Left lung (tissue), 10 donors: ENCODE measurements around the gene NRXN2. TPM values are rescaled to one million over a fixed set of nuclear protein-coding genes. Genes with fewer than 3 reads are reported as not detected.

Source experiments
- ATAC-seq: fragments of 200-7000 bp; cut with Tn5 transposase; one replicate; pipeline ENCODE4 v1.9.1; 2020; ENCODE audit warnings: moderate library complexity
- DNase-seq, 4 donors: peaks; one replicate each; pipeline ENCODE4 v3.0.0-alpha.2; 2013 to 2020
- H3K27ac ChIP-seq, 2 donors: fragments of 200-600 bp; sonication (generic) in 1 of 2; one replicate each; pipeline versions ENCODE4 v1.5.0 to v1.8.0; 2020 to 2021
- H3K27me3 ChIP-seq, 2 donors: fragments of 200-600 bp; sonication (generic) in 1 of 2; one replicate each; pipeline versions ENCODE4 v1.5.0 to v1.8.0; 2020 to 2021
- H3K36me3 ChIP-seq, 2 donors: fragments of 200-600 bp; sonication (generic) in 1 of 2; one replicate each; pipeline versions ENCODE4 v1.5.0 to v1.8.0; 2020 to 2021
- H3K4me1 ChIP-seq, 2 donors: fragments of 200-600 bp; one replicate each; pipeline ENCODE4 v1.8.0; 2021
- H3K4me3 ChIP-seq, 2 donors: fragments of 200-600 bp; sonication (generic) in 1 of 2; one replicate each; pipeline versions ENCODE4 v1.5.0 to v1.8.0; 2020 to 2021; ENCODE audit warnings: mild to moderate bottlenecking in 1 of 2
- H3K9me3 ChIP-seq, 2 donors: fragments of 200-600 bp; sonication (generic) in 1 of 2; one replicate each; pipeline versions ENCODE4 v1.5.0 to v1.8.0; 2020 to 2021
- intact Hi-C, 2 donors: fragments of 100-400 bp; cut with DNase I; formaldehyde crosslinking; loops; one replicate each; pipeline versions ENCODE4 v1.11.2 to v1.14.2; 2022
- polyA plus RNA-seq, 6 donors: library from polyadenylated mRNA; unstranded; fragments of 120-200 nt; gene quantifications; one replicate each; pipeline ENCODE4 v1.2.1, GENCODE V29; 2013; ENCODE audit not compliant: insufficient read length in 6 of 6
- total RNA-seq, 2 donors: library from RNA; stranded (reverse); fragmentation: NEBNext Ultra II Directional; extraction: Animal tissue kit (Norgen Biotek cat#: 25700); gene quantifications; one replicate each; pipeline ENCODE4 v1.2.1, GENCODE V29; 2021
- TF ChIP-seq, protein P1 (sequence below), 2 donors: fragments of 200-600 bp; sonication (generic) in 1 of 2; IDR thresholded peaks; one replicate each; pipeline versions ENCODE4 v1.5.0 to v1.8.0; 2021; ENCODE audit warnings: antibody characterized with exemption in 2 of 2
- donor health status: DM: no; HTN: yes; CAD: no.
- donor health status: DM: no; HTN: no; CAD: no.

The NRXN2 gene
- total and polyA plus RNA-seq, 8 donors: 3.5 to 15.0 (median 10.4) TPM

- Histone ChIP-seq H3K27ac (no peak overlapping the region), H3K27me3 (peaks cover 70 to 100% of the 10 kb centered on the region in 2 donors), H3K4me3 (no peak overlapping the region), H3K36me3 (no peaks in the 10 kb centered on the region), H3K9me3 (no peaks in the 10 kb centered on the region), H3K4me1 (peaks cover 0 to 29% of the 10 kb centered on the region in 2 donors)
- intact Hi-C loops: no loop called here
- ATAC-seq (peak; percentile 76), DNase-seq (peak in 2 of 4 donors; percentile 59 to 74)
- TF ChIP-seq, protein P1, sequence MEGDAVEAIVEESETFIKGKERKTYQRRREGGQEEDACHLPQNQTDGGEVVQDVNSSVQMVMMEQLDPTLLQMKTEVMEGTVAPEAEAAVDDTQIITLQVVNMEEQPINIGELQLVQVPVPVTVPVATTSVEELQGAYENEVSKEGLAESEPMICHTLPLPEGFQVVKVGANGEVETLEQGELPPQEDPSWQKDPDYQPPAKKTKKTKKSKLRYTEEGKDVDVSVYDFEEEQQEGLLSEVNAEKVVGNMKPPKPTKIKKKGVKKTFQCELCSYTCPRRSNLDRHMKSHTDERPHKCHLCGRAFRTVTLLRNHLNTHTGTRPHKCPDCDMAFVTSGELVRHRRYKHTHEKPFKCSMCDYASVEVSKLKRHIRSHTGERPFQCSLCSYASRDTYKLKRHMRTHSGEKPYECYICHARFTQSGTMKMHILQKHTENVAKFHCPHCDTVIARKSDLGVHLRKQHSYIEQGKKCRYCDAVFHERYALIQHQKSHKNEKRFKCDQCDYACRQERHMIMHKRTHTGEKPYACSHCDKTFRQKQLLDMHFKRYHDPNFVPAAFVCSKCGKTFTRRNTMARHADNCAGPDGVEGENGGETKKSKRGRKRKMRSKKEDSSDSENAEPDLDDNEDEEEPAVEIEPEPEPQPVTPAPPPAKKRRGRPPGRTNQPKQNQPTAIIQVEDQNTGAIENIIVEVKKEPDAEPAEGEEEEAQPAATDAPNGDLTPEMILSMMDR (IDR thresholded peaks at IDR 0.05): no peak
Observed at GRCh38 chr11:64713016-64713707, 9.8 kb downstream of the NRXN2 start.

GRCh38 chr11:64712430-64713015 is 10.5 kb downstream of the NRXN2 start:
- Histone ChIP-seq H3K9me3 (no peaks in the 10 kb centered on the region), H3K4me1 (peaks cover 0 to 29% of the 10 kb centered on the region in 2 donors), H3K4me3 (no peak overlapping the region), H3K27ac (no peak overlapping the region), H3K36me3 (no peaks in the 10 kb centered on the region), H3K27me3 (peaks cover 64 to 100% of the 10 kb centered on the region in 2 donors)
- intact Hi-C loops: no loop called here
- ATAC-seq (no peak), DNase-seq (no peak)
- TF ChIP-seq, protein P1 (IDR thresholded peaks at IDR 0.05): no peak

DNA sequence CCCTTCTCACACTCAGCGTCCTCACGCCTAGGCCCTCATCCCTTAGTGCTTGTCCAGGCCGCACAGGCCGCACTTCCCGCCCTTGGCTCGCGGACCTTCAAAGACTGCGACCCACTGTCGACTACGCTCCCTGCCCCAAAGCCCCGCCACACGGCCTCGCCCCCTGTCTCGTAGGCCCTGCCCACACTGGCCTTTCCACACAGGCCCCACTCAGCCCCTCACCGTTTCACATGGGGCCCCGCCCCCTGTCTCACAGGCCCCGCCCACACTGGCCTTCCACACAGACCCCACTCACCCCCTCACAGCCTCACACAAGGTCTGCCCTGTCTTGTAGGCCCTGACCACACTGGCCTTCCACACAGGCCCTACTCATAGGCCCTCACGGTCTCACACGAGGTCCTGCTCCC is 11.0 kb downstream of the NRXN2 start:
- intact Hi-C loops: no loop called here
- Histone ChIP-seq H3K36me3 (no peaks in the 10 kb centered on the region), H3K27me3 (peaks cover 60 to 100% of the 10 kb centered on the region in 2 donors)

GRCh38 chr11:64711138-64711955 is 11.7 kb downstream of the NRXN2 start:
- TF ChIP-seq, protein P1 (IDR thresholded peaks at IDR 0.05): no peak
- H3K4me3 ChIP-seq: no peak overlapping the region
- ATAC-seq (peak; percentile 22), DNase-seq (no peak)
- no peak overlapping the region for H3K27ac ChIP-seq
- no peaks in the 10 kb centered on the region for H3K9me3 ChIP-seq
- peaks cover 56 to 100% of the 10 kb centered on the region in 2 donors for H3K27me3 ChIP-seq
- peaks cover 0 to 29% of the 10 kb centered on the region in 2 donors for H3K4me1 ChIP-seq
- H3K36me3 ChIP-seq: no peaks in the 10 kb centered on the region
- intact Hi-C loops: no loop called here

More for the DNA sequence above, 11.0 kb downstream of the NRXN2 start:
- H3K9me3 ChIP-seq: no peaks in the 10 kb centered on the region
- no peak overlapping the region for H3K27ac ChIP-seq
- DNase-seq (no peak), ATAC-seq (no peak)
- TF ChIP-seq, protein P1 (IDR thresholded peaks at IDR 0.05): no peak
- no peak overlapping the region for H3K4me3 ChIP-seq
- H3K4me1 ChIP-seq: peaks cover 0 to 29% of the 10 kb centered on the region in 2 donors
